Measurements from ENCODE around the gene ZMAT1.

Gene ZMAT1

DNA sequence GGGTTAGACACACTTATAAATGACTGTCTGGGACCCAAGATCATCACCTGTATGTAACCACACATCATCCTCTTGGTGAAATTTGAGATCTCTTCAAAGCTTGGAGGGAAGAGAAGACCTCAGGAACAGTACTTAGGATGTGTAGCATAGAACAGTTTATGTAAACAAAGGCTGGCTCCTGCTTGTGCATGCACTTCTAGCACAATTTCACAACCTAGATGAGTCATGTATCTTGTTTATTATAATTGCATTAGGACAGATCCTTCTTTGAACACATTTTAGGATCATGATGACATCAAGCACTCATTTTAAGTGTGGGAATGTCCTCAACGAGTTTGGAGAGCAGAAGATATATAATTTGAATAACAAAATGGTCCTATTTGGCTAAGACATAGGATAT is 26.3 kb upstream of the ZMAT1 start:
- no peaks in the 10 kb centered on the region for H3K27me3 ChIP-seq (ENCODE audit: insufficient read depth, low read length, poor library complexity)

GRCh38 chrX:101957174-101957573 is 25.3 kb upstream of the ZMAT1 start:
- H3K4me3 ChIP-seq (ENCODE audit: low read depth in 1 of 2, low read length in 2 of 2) = no peak overlapping the region
- ATAC-seq (ENCODE audit: insufficient read depth, low read depth) (no peak), DNase-seq (no peak)
- H3K9me3 ChIP-seq (ENCODE audit: insufficient read depth, low read length, severe bottlenecking) = no peaks in the 10 kb centered on the region
- H3K36me3 ChIP-seq (ENCODE audit: insufficient read depth, low read length) = no peaks in the 10 kb centered on the region
- TF ChIP-seq EZH2 (IDR thresholded peaks at IDR 0.05; ENCODE audit: borderline replicate concordance, low read depth, low read length, severe bottlenecking) = no peak
- TF ChIP-seq, protein P1, sequence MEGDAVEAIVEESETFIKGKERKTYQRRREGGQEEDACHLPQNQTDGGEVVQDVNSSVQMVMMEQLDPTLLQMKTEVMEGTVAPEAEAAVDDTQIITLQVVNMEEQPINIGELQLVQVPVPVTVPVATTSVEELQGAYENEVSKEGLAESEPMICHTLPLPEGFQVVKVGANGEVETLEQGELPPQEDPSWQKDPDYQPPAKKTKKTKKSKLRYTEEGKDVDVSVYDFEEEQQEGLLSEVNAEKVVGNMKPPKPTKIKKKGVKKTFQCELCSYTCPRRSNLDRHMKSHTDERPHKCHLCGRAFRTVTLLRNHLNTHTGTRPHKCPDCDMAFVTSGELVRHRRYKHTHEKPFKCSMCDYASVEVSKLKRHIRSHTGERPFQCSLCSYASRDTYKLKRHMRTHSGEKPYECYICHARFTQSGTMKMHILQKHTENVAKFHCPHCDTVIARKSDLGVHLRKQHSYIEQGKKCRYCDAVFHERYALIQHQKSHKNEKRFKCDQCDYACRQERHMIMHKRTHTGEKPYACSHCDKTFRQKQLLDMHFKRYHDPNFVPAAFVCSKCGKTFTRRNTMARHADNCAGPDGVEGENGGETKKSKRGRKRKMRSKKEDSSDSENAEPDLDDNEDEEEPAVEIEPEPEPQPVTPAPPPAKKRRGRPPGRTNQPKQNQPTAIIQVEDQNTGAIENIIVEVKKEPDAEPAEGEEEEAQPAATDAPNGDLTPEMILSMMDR (IDR thresholded peaks at IDR 0.05; ENCODE audit: borderline replicate concordance, extremely low read depth, low read length, poor library complexity, severe bottlenecking) = no peak
- H3K9ac ChIP-seq (ENCODE audit: low read depth, low read length) = no peak overlapping the region
- no peaks in the 10 kb centered on the region for H3K27me3 ChIP-seq (ENCODE audit: insufficient read depth, low read length, poor library complexity)
- H2AFZ ChIP-seq (ENCODE audit: low read depth, low read length) = no peak overlapping the region
- H3K4me2 ChIP-seq (ENCODE audit: insufficient read depth, low read length) = no peak overlapping the region
- no peaks in the 10 kb centered on the region for H4K20me1 ChIP-seq (ENCODE audit: insufficient read depth, low read length)
- H3K79me2 ChIP-seq (ENCODE audit: insufficient read depth, low read length) = no peaks in the 10 kb centered on the region
- no peaks in the 10 kb centered on the region for H3K4me1 ChIP-seq (ENCODE audit: insufficient read depth, low read length)
- no peak overlapping the region for H3K27ac ChIP-seq (ENCODE audit: low read length)

More for the DNA sequence above, 26.3 kb upstream of the ZMAT1 start:
- H3K9me3 ChIP-seq (ENCODE audit: insufficient read depth, low read length, severe bottlenecking) = no peaks in the 10 kb centered on the region
- H3K79me2 ChIP-seq (ENCODE audit: insufficient read depth, low read length) = no peaks in the 10 kb centered on the region
- TF ChIP-seq, protein P1 (IDR thresholded peaks at IDR 0.05; ENCODE audit: borderline replicate concordance, extremely low read depth, low read length, poor library complexity, severe bottlenecking) = no peak
- no peak for TF ChIP-seq EZH2 (IDR thresholded peaks at IDR 0.05; ENCODE audit: borderline replicate concordance, low read depth, low read length, severe bottlenecking)
- H3K4me3 ChIP-seq (ENCODE audit: low read depth in 1 of 2, low read length in 2 of 2) = no peak overlapping the region
- no peaks in the 10 kb centered on the region for H4K20me1 ChIP-seq (ENCODE audit: insufficient read depth, low read length)
- no peak overlapping the region for H3K27ac ChIP-seq (ENCODE audit: low read length)
- H3K36me3 ChIP-seq (ENCODE audit: insufficient read depth, low read length) = no peaks in the 10 kb centered on the region
- ATAC-seq (ENCODE audit: insufficient read depth, low read depth) (no peak), DNase-seq (no peak)
- H2AFZ ChIP-seq (ENCODE audit: low read depth, low read length) = no peak overlapping the region
- H3K4me1 ChIP-seq (ENCODE audit: insufficient read depth, low read length) = no peaks in the 10 kb centered on the region
- H3K4me2 ChIP-seq (ENCODE audit: insufficient read depth, low read length) = no peak overlapping the region
- H3K9ac ChIP-seq (ENCODE audit: low read depth, low read length) = no peak overlapping the region

GRCh38 chrX:101956556-101956955 is 24.7 kb upstream of the ZMAT1 start:
- no peak overlapping the region for H2AFZ ChIP-seq (ENCODE audit: low read depth, low read length)
- H4K20me1 ChIP-seq (ENCODE audit: insufficient read depth, low read length) = no peaks in the 10 kb centered on the region
- ATAC-seq (ENCODE audit: insufficient read depth, low read depth) = no peak
- no peaks in the 10 kb centered on the region for H3K79me2 ChIP-seq (ENCODE audit: insufficient read depth, low read length)
- H3K9ac ChIP-seq (ENCODE audit: low read depth, low read length) = no peak overlapping the region
- no peaks in the 10 kb centered on the region for H3K9me3 ChIP-seq (ENCODE audit: insufficient read depth, low read length, severe bottlenecking)
- no peak overlapping the region for H3K4me2 ChIP-seq (ENCODE audit: insufficient read depth, low read length)
- TF ChIP-seq EZH2 (IDR thresholded peaks at IDR 0.05; ENCODE audit: borderline replicate concordance, low read depth, low read length, severe bottlenecking) = no peak
- TF ChIP-seq, protein P1 (IDR thresholded peaks at IDR 0.05; ENCODE audit: borderline replicate concordance, extremely low read depth, low read length, poor library complexity, severe bottlenecking) = no peak
- H3K27ac ChIP-seq (ENCODE audit: low read length) = no peak overlapping the region
- no peaks in the 10 kb centered on the region for H3K36me3 ChIP-seq (ENCODE audit: insufficient read depth, low read length)
- H3K27me3 ChIP-seq (ENCODE audit: insufficient read depth, low read length, poor library complexity) = no peaks in the 10 kb centered on the region
- H3K4me1 ChIP-seq (ENCODE audit: insufficient read depth, low read length) = no peaks in the 10 kb centered on the region
- DNase-seq = no peak
- H3K4me3 ChIP-seq (ENCODE audit: low read depth in 1 of 2, low read length in 2 of 2) = no peak overlapping the region

GRCh38 chrX:101950581-101950980 is 18.8 kb upstream of the ZMAT1 start:
- H3K36me3 ChIP-seq (ENCODE audit: insufficient read depth, low read length) = no peaks in the 10 kb centered on the region
- H3K27ac ChIP-seq (ENCODE audit: low read length) = no peak overlapping the region
- H4K20me1 ChIP-seq (ENCODE audit: insufficient read depth, low read length) = no peaks in the 10 kb centered on the region
- H3K79me2 ChIP-seq (ENCODE audit: insufficient read depth, low read length) = no peaks in the 10 kb centered on the region
- no peak overlapping the region for H3K4me2 ChIP-seq (ENCODE audit: insufficient read depth, low read length)
- no peaks in the 10 kb centered on the region for H3K27me3 ChIP-seq (ENCODE audit: insufficient read depth, low read length, poor library complexity)
- DNase-seq (no peak), ATAC-seq (ENCODE audit: insufficient read depth, low read depth) (no peak)
- H3K4me3 ChIP-seq (ENCODE audit: low read depth in 1 of 2, low read length in 2 of 2) = no peak overlapping the region
- TF ChIP-seq EZH2 (IDR thresholded peaks at IDR 0.05; ENCODE audit: borderline replicate concordance, low read depth, low read length, severe bottlenecking) = no peak
- TF ChIP-seq, protein P1 (IDR thresholded peaks at IDR 0.05; ENCODE audit: borderline replicate concordance, extremely low read depth, low read length, poor library complexity, severe bottlenecking) = no peak
- H3K4me1 ChIP-seq (ENCODE audit: insufficient read depth, low read length) = no peaks in the 10 kb centered on the region
- H3K9ac ChIP-seq (ENCODE audit: low read depth, low read length) = no peak overlapping the region
- no peaks in the 10 kb centered on the region for H3K9me3 ChIP-seq (ENCODE audit: insufficient read depth, low read length, severe bottlenecking)
- H2AFZ ChIP-seq (ENCODE audit: low read depth, low read length) = no peak overlapping the region

Measured in DND-41 (cell line).